Psoas muscle (tissue), 8 donors: ENCODE data around the gene ZNF688. TPM values are rescaled to one million over a fixed set of nuclear protein-coding genes. Genes with fewer than 3 reads are reported as not detected.

Source experiments
- ATAC-seq, 4 donors: fragments of 200-7000 bp; cut with Tn5 transposase; one replicate each; pipeline ENCODE4 v1.9.1; 2020; ENCODE audit warnings: moderate library complexity in 3 of 4, mild to moderate bottlenecking in 2 of 4
- DNase-seq, 2 donors: peaks; one replicate each; pipeline ENCODE4 v3.0.0-alpha.2; 2020
- H3K27ac ChIP-seq: fragments of 200-600 bp; one replicate; pipeline ENCODE4 v1.8.0; 2022
- H3K27me3 ChIP-seq, 3 donors: fragments of 200-600 bp in 1 of 3; one replicate each; pipeline versions ENCODE4 v1.6.1 to v1.8.0; 2013 to 2022; ENCODE audit warnings: low read length in 2 of 3, mild to moderate bottlenecking in 2 of 3, moderate library complexity in 1 of 3; ENCODE audit not compliant: insufficient read depth in 3 of 3
- H3K36me3 ChIP-seq, 2 donors: fragments of 200-600 bp in 1 of 2; one replicate each; pipeline versions ENCODE4 v1.6.1 to v1.8.0; 2013 to 2022; ENCODE audit warnings: low read depth in 1 of 2, mild to moderate bottlenecking in 1 of 2, moderate library complexity in 1 of 2; ENCODE audit not compliant: insufficient read depth in 1 of 2
- H3K4me1 ChIP-seq: fragments of 200-600 bp; one replicate; pipeline ENCODE4 v1.8.0; 2022
- H3K4me3 ChIP-seq: fragments of 200-600 bp; one replicate; pipeline ENCODE4 v1.8.0; 2022; ENCODE audit warnings: mild to moderate bottlenecking
- H3K9me3 ChIP-seq: fragments of 200-600 bp; one replicate; pipeline ENCODE4 v1.8.0; 2022
- CTCF ChIP-seq: fragments of 200-600 bp; IDR thresholded peaks from one replicate; pipeline ENCODE4 v1.8.0; 2022; ENCODE audit warnings: antibody characterized with exemption
- WGBS, 3 donors: extraction: QIAGEN DNeasy Blood & Tissue Kit; methylation state at CpG; one replicate each; pipeline versions ENCODE4 v1.1.6 to v1.1.7; 2013; 5-methylcytosine and 5-hydroxymethylcytosine counted together
- intact Hi-C, 2 donors: fragments of 100-400 bp; cut with DNase I; formaldehyde crosslinking; loops; one replicate each; pipeline versions ENCODE4 v1.11.0 to v1.14.2; 2022
- polyA plus RNA-seq, 3 donors: library from polyadenylated mRNA; stranded (reverse); fragments of 200-250 nt; gene quantifications; one replicate each; pipeline ENCODE4 v1.2.3, GENCODE V29; 2013
- total RNA-seq, 4 donors: library from RNA; stranded (reverse); fragmentation: NEBNext Ultra II Directional in 2 of 4; extraction: Animal tissue kit (Norgen Biotek cat#: 25700) in 2 of 4; gene quantifications; one replicate each; pipeline versions ENCODE4 v1.2.1 to v1.2.4, GENCODE V29; 2021 to 2023
- donor health status: healthy with polysubstance abuse.
- donor health status: DM: no; HTN: no; CAD: no; lungs with moderate emphysema.
- donor health status: Bipolar disorder and iron deficiency.
- donor health status: healthy.
- donor health status: DM: yes; HTN: yes; CAD: no.
- donor health status: DM: no; HTN: no; CAD: no.
- donor health status: DM: no; HTN: no; CAD: no.
- donor health status: DM: yes; HTN: yes; CAD: no.

ZNF688 gene
- total and polyA plus RNA-seq, 7 donors: 11.1 to 21.2 (median 14.9) TPM

- Histone ChIP-seq H3K9me3 (no peaks in the 10 kb centered on the region), H3K27ac (no peak overlapping the region), H3K27me3 (no peaks in the 10 kb centered on the region), H3K36me3 (peaks cover 8 to 57% of the 10 kb centered on the region in 2 donors), H3K4me3 (no peak overlapping the region), H3K4me1 (peaks cover 5% of the 10 kb centered on the region)
- intact Hi-C loops: no loop called here
- ATAC-seq: no peak
- TF ChIP-seq CTCF: no peak
- no peak for DNase-seq
- 92 to 97% (median 94%) methylated on average over 15 of the region's 15 CpGs for WGBS, 3 donors
Measured at GRCh38 chr16:30605158-30605557, 33.6 kb upstream of the ZNF688 start.

- no peaks in the 10 kb centered on the region for H3K9me3 ChIP-seq
- H3K27me3 ChIP-seq: no peaks in the 10 kb centered on the region
- H3K4me3 ChIP-seq: no peak overlapping the region
- intact Hi-C loops: no loop called here
- H3K27ac ChIP-seq: no peak overlapping the region
- peak in 2 of 4 donors; percentile 6 to 13 for ATAC-seq
- peaks cover 5% of the 10 kb centered on the region for H3K4me1 ChIP-seq
- H3K36me3 ChIP-seq: peaks cover 8 to 57% of the 10 kb centered on the region in 2 donors
- no peak for DNase-seq
- TF ChIP-seq CTCF: no peak
- WGBS, 3 donors: 91 to 92% (median 92%) methylated on average over 46 to 49 of the region's 49 CpGs
Measured at GRCh38 chr16:30604316-30604947, 32.9 kb upstream of the ZNF688 start.

GRCh38 chr16:30603945-30604315 lies 32.4 kb upstream of the ZNF688 start:
- peaks cover 8 to 56% of the 10 kb centered on the region in 2 donors for H3K36me3 ChIP-seq

GRCh38 chr16:30602616-30603277 lies 31.2 kb upstream of the ZNF688 start:
- ATAC-seq (peak in 2 of 4 donors; percentile 23 to 67), DNase-seq (no peak)
- Histone ChIP-seq H3K4me1 (no peaks in the 10 kb centered on the region), H3K4me3 (no peak overlapping the region), H3K9me3 (no peaks in the 10 kb centered on the region), H3K27ac (no peak overlapping the region), H3K27me3 (no peaks in the 10 kb centered on the region), H3K36me3 (peaks cover 8 to 45% of the 10 kb centered on the region in 2 donors)
- TF ChIP-seq CTCF: no peak
- 49 to 60% (median 56%) methylated on average over 4 of the region's 4 CpGs for WGBS, 3 donors
- intact Hi-C loops: no loop called here

More at GRCh38 chr16:30603945-30604315, 32.4 kb upstream of the ZNF688 start:
- intact Hi-C loops: no loop called here
- Histone ChIP-seq H3K4me1 (peaks cover 1% of the 10 kb centered on the region), H3K4me3 (no peak overlapping the region), H3K27ac (no peak overlapping the region), H3K27me3 (no peaks in the 10 kb centered on the region), H3K9me3 (no peaks in the 10 kb centered on the region)
- 74 to 87% (median 81%) methylated on average over 7 of the region's 7 CpGs for WGBS, 3 donors
- DNase-seq (no peak), ATAC-seq (peak in 2 of 4 donors; percentile 11 to 48)
- TF ChIP-seq CTCF: no peak
